Large intestine (tissue), 12 donors: ENCODE data around the gene OR8D2. TPM values are rescaled to one million over a fixed set of nuclear protein-coding genes. Genes with fewer than 3 reads are reported as not detected.

Experiments used
- DNase-seq, 2 donors: peaks; one replicate each; pipeline versions ENCODE4 v3.0.0 to v3.0.0-alpha.2; 2013
- H3K27ac ChIP-seq: one replicate; pipeline ENCODE4 v1.5.1; 2013; ENCODE audit warnings: low read length
- H3K27me3 ChIP-seq: 2 replicates; pipeline ENCODE4 v1.6.1; 2013; ENCODE audit warnings: low read length; ENCODE audit not compliant: control insufficient read depth, insufficient read depth
- H3K36me3 ChIP-seq: 2 replicates; pipeline ENCODE4 v1.6.1; 2013; ENCODE audit warnings: low read length; ENCODE audit not compliant: control insufficient read depth, insufficient read depth
- H3K4me1 ChIP-seq: one replicate; pipeline ENCODE4 v1.6.1; 2013; ENCODE audit warnings: low read length; ENCODE audit not compliant: control insufficient read depth, insufficient read depth
- H3K4me3 ChIP-seq: one replicate; pipeline ENCODE4 v1.5.1; 2013; ENCODE audit warnings: low read length
- H3K9me3 ChIP-seq: one replicate; pipeline ENCODE4 v1.6.1; 2013; ENCODE audit warnings: mild to moderate bottlenecking, low read depth, low read length, moderate library complexity; ENCODE audit not compliant: control insufficient read depth
- WGBS: methylation state at CpG from one replicate; pipeline ENCODE4 v1.1.5; 2013; ENCODE audit warnings: low lambda C conversion rate; ENCODE audit not compliant: insufficient coverage; 5-methylcytosine and 5-hydroxymethylcytosine counted together
- long read RNA-seq, 11 donors: transcript quantifications; one replicate each; lab custom pipeline, GENCODE V29; 2026
- polyA plus RNA-seq: library from polyadenylated mRNA; unstranded; fragments of 120-200 nt; gene quantifications from one replicate; pipeline ENCODE4 v1.2.1, GENCODE V29; 2013

OR8D2 gene, protein sequence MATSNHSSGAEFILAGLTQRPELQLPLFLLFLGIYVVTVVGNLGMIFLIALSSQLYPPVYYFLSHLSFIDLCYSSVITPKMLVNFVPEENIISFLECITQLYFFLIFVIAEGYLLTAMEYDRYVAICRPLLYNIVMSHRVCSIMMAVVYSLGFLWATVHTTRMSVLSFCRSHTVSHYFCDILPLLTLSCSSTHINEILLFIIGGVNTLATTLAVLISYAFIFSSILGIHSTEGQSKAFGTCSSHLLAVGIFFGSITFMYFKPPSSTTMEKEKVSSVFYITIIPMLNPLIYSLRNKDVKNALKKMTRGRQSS
- polyA plus RNA-seq, result not detected
- long read RNA-seq, donor 1, result 0 reads
- long read RNA-seq, donor 2, result 0 reads
- long read RNA-seq, donor 3, result 0 reads
- long read RNA-seq, donor 4, result 0 reads
- long read RNA-seq, donor 5, result 0 reads
- long read RNA-seq, donor 6, result 0 reads
- long read RNA-seq, donor 7, result 0 reads
- long read RNA-seq, donor 8, result 0 reads
- long read RNA-seq, donor 9, result 0 reads
- long read RNA-seq, donor 10, result 0 reads
- long read RNA-seq, donor 11, result 0 reads

GRCh38 chr11:124320097-124320496 lies at the start of gene OR8D2:
OR8D2 (minus strand) TSS chr11:124320197; CDS start chr11:124320197, 0 bp downstream.
- H3K4me1 ChIP-seq, result no peaks in the 10 kb centered on the region
- no peaks in the 10 kb centered on the region for H3K27me3 ChIP-seq
- H3K4me3 ChIP-seq, result no peak within 1 kb of the TSS
- no peaks in the 10 kb centered on the region for H3K9me3 ChIP-seq
- no peak for DNase-seq
- H3K27ac ChIP-seq, result no peak within 1 kb of the TSS
- WGBS, result no CpG with 5 or more reads among the region's 1 CpG
- H3K36me3 ChIP-seq, result no peaks in the 10 kb centered on the region

DNA sequence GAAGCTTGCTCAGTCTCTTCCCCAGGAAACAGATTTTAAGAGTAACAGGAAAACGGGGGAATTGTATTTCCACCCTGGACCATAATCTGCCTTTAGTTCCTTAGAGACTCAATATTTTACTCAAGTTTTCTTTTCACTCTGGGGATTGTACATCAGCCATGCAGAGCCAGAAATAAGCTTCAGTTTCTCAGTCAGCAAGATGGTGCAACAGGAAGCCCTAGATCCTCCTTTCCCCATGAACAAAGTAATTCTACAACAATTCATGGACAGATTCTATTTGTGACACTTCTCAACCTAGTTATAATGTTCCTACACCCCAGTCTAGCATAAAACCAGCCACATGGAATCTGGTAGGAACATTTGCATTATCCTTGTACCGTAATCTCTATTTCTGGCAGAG lies 39.6 kb upstream of the OR8D2 start:
- Histone ChIP-seq H3K27me3 (no peaks in the 10 kb centered on the region), H3K9me3 (no peaks in the 10 kb centered on the region), H3K4me1 (no peaks in the 10 kb centered on the region), H3K36me3 (no peaks in the 10 kb centered on the region), H3K27ac (no peak overlapping the region), H3K4me3 (no peak overlapping the region)
- no peak for DNase-seq
- 60% methylated on average over 1 of the region's 2 CpGs for WGBS

DNA sequence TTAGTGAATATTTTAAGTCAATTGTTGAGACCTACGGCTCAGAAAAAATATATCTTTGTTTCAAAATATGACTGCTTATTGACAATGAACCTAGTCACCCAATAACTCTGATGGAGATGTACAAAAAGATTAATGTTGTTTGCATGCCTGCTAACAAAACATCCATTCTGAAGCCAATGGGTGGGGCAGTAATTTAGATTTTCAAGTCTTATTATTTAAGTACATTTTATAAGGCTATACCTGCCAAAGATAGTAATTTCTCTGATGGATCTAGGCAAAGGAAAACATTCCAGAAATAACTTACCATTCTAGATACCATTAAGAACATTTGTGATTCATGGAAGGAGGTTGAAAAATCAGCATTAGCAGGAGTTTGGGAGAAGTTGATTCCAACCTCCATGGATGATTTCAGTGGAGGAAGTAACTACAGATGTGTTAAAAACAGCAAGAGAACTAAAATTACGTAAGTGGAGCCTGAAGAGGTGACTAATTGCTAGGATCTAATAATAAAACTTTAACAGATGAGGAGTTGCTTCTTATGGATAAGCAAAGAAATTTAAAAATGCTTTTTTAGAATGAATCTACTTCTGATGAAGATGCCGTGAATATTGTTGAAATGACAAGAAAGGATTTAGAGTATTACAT lies 26.4 kb upstream of the OR8D2 start:
- Histone ChIP-seq H3K4me3 (no peak overlapping the region), H3K27me3 (no peaks in the 10 kb centered on the region), H3K4me1 (no peaks in the 10 kb centered on the region), H3K36me3 (no peaks in the 10 kb centered on the region), H3K9me3 (no peaks in the 10 kb centered on the region), H3K27ac (no peak overlapping the region)
- no peak for DNase-seq
- 63% methylated on average over 3 of the region's 3 CpGs for WGBS

- no peak overlapping the region for H3K4me3 ChIP-seq
- WGBS, result 78% methylated on average over 5 of the region's 5 CpGs
- no peaks in the 10 kb centered on the region for H3K36me3 ChIP-seq
- no peaks in the 10 kb centered on the region for H3K9me3 ChIP-seq
- no peaks in the 10 kb centered on the region for H3K4me1 ChIP-seq
- no peak for DNase-seq
- no peaks in the 10 kb centered on the region for H3K27me3 ChIP-seq
- H3K27ac ChIP-seq, result no peak overlapping the region
Observed at GRCh38 chr11:124344346-124344745, 24.3 kb upstream of the OR8D2 start.

- Histone ChIP-seq H3K27ac (no peak overlapping the region), H3K36me3 (no peaks in the 10 kb centered on the region), H3K4me1 (no peaks in the 10 kb centered on the region), H3K27me3 (no peaks in the 10 kb centered on the region), H3K4me3 (no peak overlapping the region), H3K9me3 (no peaks in the 10 kb centered on the region)
- WGBS, result no CpG with 5 or more reads among the region's 2 CpGs
- DNase-seq, result no peak
Observed at GRCh38 chr11:124340142-124340447, 20.1 kb upstream of the OR8D2 start.

DNA sequence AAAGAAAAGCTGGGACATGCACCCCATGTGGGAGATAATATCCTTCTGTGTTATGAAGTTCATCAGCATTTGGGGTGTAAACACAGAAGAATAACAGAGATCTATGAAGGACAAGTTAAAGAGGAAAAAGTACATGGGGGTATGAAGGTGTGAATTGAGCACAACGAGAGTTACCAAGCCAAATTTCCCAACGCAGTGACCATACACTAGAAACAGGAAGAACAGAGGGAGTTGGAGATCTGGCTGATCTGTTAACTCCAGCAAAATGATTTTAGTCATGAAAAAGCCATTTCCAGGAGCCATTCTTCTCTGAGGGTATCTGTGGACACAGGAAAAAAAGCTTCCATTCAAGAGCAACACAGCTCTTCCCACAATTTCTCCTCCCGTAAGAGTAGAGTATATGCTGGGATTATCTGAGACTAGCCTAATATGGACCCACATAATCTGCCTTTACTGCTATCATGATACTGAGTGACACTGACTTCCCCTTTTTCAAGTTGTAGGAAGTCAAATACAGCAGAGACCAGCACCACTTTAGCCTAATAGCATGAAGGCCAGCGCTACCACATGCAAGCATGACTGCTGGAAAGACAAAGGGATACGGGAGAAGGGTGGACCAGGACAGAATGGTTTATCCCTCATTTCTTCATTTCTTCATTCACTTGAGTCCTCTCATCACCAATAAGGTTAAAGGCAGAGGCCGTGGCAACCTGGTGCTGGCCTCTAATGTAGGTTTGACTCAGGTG lies 19.6 kb upstream of the OR8D2 start:
- Histone ChIP-seq H3K4me1 (no peaks in the 10 kb centered on the region), H3K27ac (no peak overlapping the region), H3K27me3 (no peaks in the 10 kb centered on the region), H3K9me3 (no peaks in the 10 kb centered on the region), H3K36me3 (no peaks in the 10 kb centered on the region), H3K4me3 (no peak overlapping the region)
- 40% methylated on average over 2 of the region's 6 CpGs for WGBS
- no peak for DNase-seq

- 89% methylated on average over 3 of the region's 3 CpGs for WGBS
- no peak for DNase-seq
- H3K4me1 ChIP-seq, result no peaks in the 10 kb centered on the region
- no peaks in the 10 kb centered on the region for H3K9me3 ChIP-seq
- no peaks in the 10 kb centered on the region for H3K36me3 ChIP-seq
- no peaks in the 10 kb centered on the region for H3K27me3 ChIP-seq
- H3K4me3 ChIP-seq, result no peak overlapping the region
- no peak overlapping the region for H3K27ac ChIP-seq
Observed at GRCh38 chr11:124331873-124332272, 11.9 kb upstream of the OR8D2 start.

- H3K4me3 ChIP-seq, result no peak overlapping the region
- no peak overlapping the region for H3K27ac ChIP-seq
- H3K27me3 ChIP-seq, result no peaks in the 10 kb centered on the region
- DNase-seq, result no peak
- WGBS, result no CpG with 5 or more reads among the region's 2 CpGs
- H3K36me3 ChIP-seq, result no peaks in the 10 kb centered on the region
- H3K9me3 ChIP-seq, result no peaks in the 10 kb centered on the region
- no peaks in the 10 kb centered on the region for H3K4me1 ChIP-seq
Observed at GRCh38 chr11:124329787-124330478, 9.9 kb upstream of the OR8D2 start.

GRCh38 chr11:124327775-124328174 lies 7.8 kb upstream of the OR8D2 start:
- DNase-seq, result no peak
- 100% methylated on average over 1 of the region's 1 CpG for WGBS
- Histone ChIP-seq H3K27me3 (no peaks in the 10 kb centered on the region), H3K27ac (no peak overlapping the region), H3K36me3 (no peaks in the 10 kb centered on the region), H3K9me3 (no peaks in the 10 kb centered on the region), H3K4me3 (no peak overlapping the region), H3K4me1 (no peaks in the 10 kb centered on the region)

DNA sequence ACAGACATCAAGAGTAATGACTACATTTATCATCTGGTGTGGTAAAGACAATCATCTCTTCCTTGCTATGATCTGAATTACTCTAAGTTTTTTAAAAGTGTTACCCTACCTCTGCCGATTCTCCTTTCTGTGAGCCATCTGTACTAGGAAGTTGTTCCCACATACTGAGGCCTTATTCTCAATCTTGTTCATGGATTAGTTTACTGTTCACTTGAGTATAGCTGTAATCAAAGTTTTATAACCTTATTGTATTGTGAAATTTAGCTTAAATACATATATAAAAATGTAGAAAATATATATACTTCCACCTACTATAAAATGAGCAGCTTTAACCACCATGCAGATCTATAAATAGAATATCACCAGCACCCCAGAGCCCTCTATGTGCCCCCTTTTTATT lies 2.4 kb upstream of the OR8D2 start:
- Histone ChIP-seq H3K4me3 (no peak overlapping the region), H3K27ac (no peak overlapping the region), H3K4me1 (no peaks in the 10 kb centered on the region), H3K36me3 (no peaks in the 10 kb centered on the region), H3K27me3 (no peaks in the 10 kb centered on the region), H3K9me3 (no peaks in the 10 kb centered on the region)
- no peak for DNase-seq
- whole genome bisulfite sequencing, result no CpG with 5 or more reads among the region's 1 CpG
